Lung (tissue), 12 donors: Measurements from ENCODE around the gene CMSS1. TPM values are rescaled to one million over a fixed set of nuclear protein-coding genes. Genes with fewer than 3 reads are reported as not detected.

Experiments
- ATAC-seq: fragments of 200-7000 bp; cut with Tn5 transposase; one replicate; pipeline ENCODE4 v1.9.1; 2020; ENCODE audit warnings: moderate number of reproducible peaks; ENCODE audit not compliant: insufficient read depth, low FRiP score
- DNase-seq, 3 donors: peaks; one replicate each; pipeline ENCODE4 v3.0.0-alpha.2; 2013 to 2017
- H3K27ac ChIP-seq, 2 donors: one replicate each; pipeline ENCODE4 v1.5.1; 2013; ENCODE audit warnings: mild to moderate bottlenecking in 2 of 2, moderate library complexity in 2 of 2, control low read depth in 1 of 2, inconsistent platforms in 1 of 2, low read depth in 1 of 2, low read length in 1 of 2
- H3K27me3 ChIP-seq, 3 donors: one replicate each; pipeline ENCODE4 v1.5.1; 2013; ENCODE audit warnings: low read length in 2 of 3; ENCODE audit not compliant: control insufficient read depth in 3 of 3, insufficient read depth in 3 of 3
- H3K36me3 ChIP-seq, 4 donors: one replicate each; pipeline ENCODE4 v1.5.1; 2013; ENCODE audit warnings: low read length in 4 of 4, mild to moderate bottlenecking in 1 of 4, moderate library complexity in 1 of 4; ENCODE audit not compliant: control insufficient read depth in 4 of 4, insufficient read depth in 4 of 4
- H3K4me1 ChIP-seq, 5 donors: one replicate each; pipeline ENCODE4 v1.5.1; 2013; ENCODE audit warnings: low read length in 5 of 5, mild to moderate bottlenecking in 2 of 5, moderate library complexity in 1 of 5; ENCODE audit not compliant: control insufficient read depth in 5 of 5, insufficient read depth in 5 of 5
- H3K4me3 ChIP-seq: one replicate; pipeline ENCODE4 v1.5.1; 2013; ENCODE audit warnings: mild to moderate bottlenecking, control low read depth, moderate library complexity
- H3K9ac ChIP-seq, 2 donors: one replicate each; pipeline ENCODE4 v1.5.1; 2013; ENCODE audit warnings: low read length in 2 of 2, control low read depth in 1 of 2; ENCODE audit not compliant: insufficient read depth in 1 of 2
- H3K9me3 ChIP-seq, 4 donors: one replicate each; pipeline ENCODE4 v1.5.1; 2013; ENCODE audit warnings: low read length in 3 of 4, mild to moderate bottlenecking in 1 of 4, moderate library complexity in 1 of 4; ENCODE audit not compliant: control insufficient read depth in 4 of 4, insufficient read depth in 3 of 4
- CTCF ChIP-seq: IDR thresholded peaks from 2 replicates; pipeline ENCODE4 v1.5.1; 2012; ENCODE audit warnings: mild to moderate bottlenecking; ENCODE audit errors: control extremely low read depth, extremely low read depth
- WGBS, 2 donors: extraction: QIAGEN DNeasy Blood & Tissue Kit; methylation state at CpG; one replicate each; pipeline ENCODE4 v1.1.7; 2013; 5-methylcytosine and 5-hydroxymethylcytosine counted together
- polyA plus RNA-seq, 2 donors: library from polyadenylated mRNA; stranded (reverse); fragments of 200-250 nt; gene quantifications; one replicate each; pipeline ENCODE4 v1.2.1, GENCODE V29; 2013
- total RNA-seq, 2 donors: library from RNA; depleted of rRNA in 1 of 2; stranded (reverse); fragments of >200 nt in 1 of 2; gene quantifications; one replicate each; pipeline ENCODE4 v1.2.1, GENCODE V29; 2014 to 2021
- donor health status: control.
- donor health status: control.
- donor health status: Bipolar disorder and iron deficiency.
- donor health status: healthy.
- donor health status: DM: yes; HTN: yes; CAD: no.

CMSS1 gene
- total and polyA plus RNA-seq, 4 donors = 12.3 to 28.9 (median 22.6) TPM

GRCh38 chr3:99997293-99997692 is 179.6 kb downstream of the CMSS1 start:
- DNase-seq (no peak), ATAC-seq (no peak)
- WGBS, 2 donors = 95 to 98% methylated on average over 2 of the region's 2 CpGs
- Histone ChIP-seq H3K9me3 (peaks cover 0 to 3% (median 0%) of the 10 kb centered on the region in 4 donors), H3K27me3 (no peaks in the 10 kb centered on the region), H3K4me1 (no peaks in the 10 kb centered on the region), H3K4me3 (no peak overlapping the region), H3K9ac (no peak overlapping the region), H3K36me3 (no peaks in the 10 kb centered on the region), H3K27ac (no peak overlapping the region)
- TF ChIP-seq CTCF = no peak

GRCh38 chr3:99999536-99999935 is 181.9 kb downstream of the CMSS1 start:
- no peak for DNase-seq
- peaks cover 0 to 13% (median 0%) of the 10 kb centered on the region in 5 donors for H3K4me1 ChIP-seq
- no peaks in the 10 kb centered on the region for H3K36me3 ChIP-seq
- no peak overlapping the region for H3K27ac ChIP-seq
- peaks cover 0 to under 1% (median 0%) of the 10 kb centered on the region in 4 donors for H3K9me3 ChIP-seq
- TF ChIP-seq CTCF = no peak
- no peak overlapping the region for H3K9ac ChIP-seq
- no peaks in the 10 kb centered on the region for H3K27me3 ChIP-seq
- no peak for ATAC-seq
- 98% methylated on average over 2 of the region's 2 CpGs for WGBS, 2 donors
- no peak overlapping the region for H3K4me3 ChIP-seq

GRCh38 chr3:100001083-100001482 is 183.4 kb downstream of the CMSS1 start:
- no peaks in the 10 kb centered on the region for H3K27me3 ChIP-seq
- H3K4me3 ChIP-seq = no peak overlapping the region
- TF ChIP-seq CTCF = no peak
- H3K36me3 ChIP-seq = no peaks in the 10 kb centered on the region
- H3K9ac ChIP-seq = no peak overlapping the region
- 94% methylated on average over 3 of the region's 3 CpGs for WGBS, 2 donors
- H3K27ac ChIP-seq = no peak overlapping the region
- DNase-seq = no peak
- H3K9me3 ChIP-seq = no peaks in the 10 kb centered on the region
- H3K4me1 ChIP-seq = peaks cover 0 to 21% (median 0%) of the 10 kb centered on the region in 5 donors
- ATAC-seq = no peak
